Endothelial cell of umbilical vein (primary cell): ENCODE measurements around the gene CRELD2. TPM values are rescaled to one million over a fixed set of nuclear protein-coding genes. Genes with fewer than 3 reads are reported as not detected.

Experiments used
- BruUV-seq: library from RNA; stranded (reverse); fragments of 400-500 nt; replicated peaks from 2 replicates; lab custom pipeline; 2021; lab: Mats Ljungman, UMichigan
- CTCF ChIA-PET: fragments of 300-600, 350-600 bp; sonication (Branson Sonifier 250); formaldehyde crosslinking; loops from one replicate; lab custom pipeline; 2021; ENCODE audit warnings: antibody characterized with exemption, inconsistent platforms; lab: Charles Lee
- POLR2A ChIA-PET: fragments of 300-600, 350-600 bp; sonication (Branson Sonifier 250); formaldehyde crosslinking; loops from one replicate; lab custom pipeline; 2021; ENCODE audit warnings: antibody characterized with exemption, inconsistent platforms; lab: Charles Lee
- DNase-seq: peaks from one replicate; pipeline ENCODE4 v3.0.0-alpha.2; 2011; ENCODE audit warnings: low read depth, low spot score
- FAIRE-seq: peaks from 2 replicates; lab custom pipeline; 2011; peaks lifted over from hg19 to GRCh38; lab: Jason Lieb, UNC
- H2AFZ ChIP-seq: 2 replicates; pipeline ENCODE4 v1.6.0; 2012; ENCODE audit warnings: low read depth, low read length, control low read depth, inconsistent platforms
- H3K27ac ChIP-seq: 2 replicates; pipeline ENCODE4 v1.5.1; 2011; ENCODE audit warnings: low read depth, mild to moderate bottlenecking, control low read depth, low read length, moderate library complexity; ENCODE audit not compliant: insufficient read depth
- H3K27me3 ChIP-seq, 2 experiments: 2 replicates each; pipeline versions ENCODE4 v1.6.0 to v1.6.1; 2011; ENCODE audit warnings: low read length in 2 of 2, mixed read lengths in 1 of 2; ENCODE audit not compliant: control insufficient read depth in 2 of 2, insufficient read depth in 2 of 2
- H3K36me3 ChIP-seq, 2 experiments: 2 replicates in 1 of 2; 3 replicates in 1 of 2; pipeline ENCODE4 v1.5.1; 2011; ENCODE audit warnings: low read length in 2 of 2, mild to moderate bottlenecking in 1 of 2, moderate library complexity in 1 of 2; ENCODE audit not compliant: control insufficient read depth in 2 of 2, insufficient read depth in 2 of 2; ENCODE audit errors: extremely low read depth in 1 of 2
- H3K4me1 ChIP-seq: 3 replicates; pipeline ENCODE4 v1.5.1; 2011; ENCODE audit warnings: mild to moderate bottlenecking, low read length; ENCODE audit not compliant: control insufficient read depth, insufficient read depth; ENCODE audit errors: extremely low read depth
- H3K4me2 ChIP-seq: 2 replicates; pipeline ENCODE4 v1.6.1; 2011; ENCODE audit warnings: low read length, control low read depth, mixed read lengths; ENCODE audit not compliant: insufficient read depth
- H3K4me3 ChIP-seq, 3 experiments: fragments of 200-600 bp in 1 of 3; sonication (generic), shearing (Covaris generic) in 1 of 3; replicated peaks in 1 of 3; 2 replicates each; pipeline ENCODE4 v1.5.1; 2011 to 2016; ENCODE audit warnings: control low read depth in 3 of 3, low read length in 3 of 3, mild to moderate bottlenecking in 2 of 3, inconsistent platforms in 1 of 3, low read depth in 1 of 3, moderate library complexity in 1 of 3; ENCODE audit not compliant: insufficient read depth in 1 of 3
- H3K79me2 ChIP-seq: 2 replicates; pipeline ENCODE4 v1.6.0; 2012; ENCODE audit warnings: low read length, inconsistent platforms; ENCODE audit not compliant: control insufficient read depth, insufficient read depth
- H3K9ac ChIP-seq: replicated peaks from 2 replicates; pipeline ENCODE3; 2011; ENCODE audit warnings: low read length, control low read depth; ENCODE audit not compliant: insufficient read depth; ENCODE audit errors: extremely low read depth
- H3K9me1 ChIP-seq: replicated peaks from 3 replicates; pipeline ENCODE4 v1.6.0; 2011; ENCODE audit warnings: mild to moderate bottlenecking, low read length; ENCODE audit not compliant: control insufficient read depth, insufficient read depth; ENCODE audit errors: extremely low read depth
- H3K9me3 ChIP-seq: replicated peaks from 2 replicates; pipeline ENCODE4 v1.5.1; 2012; ENCODE audit warnings: low read length, inconsistent platforms; ENCODE audit not compliant: control insufficient read depth, insufficient read depth
- H4K20me1 ChIP-seq: replicated peaks from 2 replicates; pipeline ENCODE3; 2011; ENCODE audit warnings: mild to moderate bottlenecking, low read length; ENCODE audit not compliant: control insufficient read depth, insufficient read depth; ENCODE audit errors: extremely low read depth
- EZH2 ChIP-seq: IDR thresholded peaks from 2 replicates; pipeline ENCODE4 v1.6.1; 2012; ENCODE audit warnings: borderline replicate concordance, low read depth, mild to moderate bottlenecking, moderate library complexity, low read length, inconsistent platforms; ENCODE audit not compliant: severe bottlenecking
- FOS ChIP-seq: IDR thresholded peaks from 2 replicates; pipeline ENCODE4 v1.6.1; 2011; ENCODE audit warnings: mild to moderate bottlenecking, low read length, moderate library complexity, borderline replicate concordance; ENCODE audit not compliant: insufficient read depth
- GATA2 ChIP-seq: IDR thresholded peaks from 2 replicates; pipeline ENCODE4 v1.7.0; 2011; ENCODE audit warnings: low read depth, mild to moderate bottlenecking, moderate library complexity, mixed read lengths, low read length; ENCODE audit not compliant: insufficient read length, insufficient read depth
- JUN ChIP-seq: IDR thresholded peaks from 2 replicates; pipeline ENCODE4 v1.6.1; 2011; ENCODE audit warnings: borderline replicate concordance, low read depth; ENCODE audit not compliant: insufficient read length, insufficient read depth
- MYC ChIP-seq: IDR thresholded peaks from one replicate; pipeline ENCODE4 v1.6.1; 2011; ENCODE audit warnings: mild to moderate bottlenecking, low read depth, low read length
- POLR2A ChIP-seq: IDR thresholded peaks from 2 replicates; pipeline ENCODE4 v1.6.1; 2012; ENCODE audit warnings: low read depth, mild to moderate bottlenecking, control low read depth, low read length
- POLR2AphosphoS5 ChIP-seq: IDR thresholded peaks from 2 replicates; pipeline ENCODE4 v1.6.1; 2012; ENCODE audit warnings: low read depth, mild to moderate bottlenecking, control low read depth, low read length, moderate library complexity; ENCODE audit not compliant: insufficient read depth
- dilution Hi-C: fragments of 300-500 bp; cut with MboI; formaldehyde crosslinking; loops from one replicate; pipeline ENCODE4 v1.15.0; 2019; ENCODE audit warnings: low sequenced_read_pairs; ENCODE audit not compliant: extremely low pct_ligation_motif_present
- intact Hi-C: fragments of 100-400 bp; cut with micrococcal nuclease; formaldehyde crosslinking; loops from one replicate; pipeline ENCODE4 v1.10.0; 2022
- polyA plus RNA-seq, 4 experiments: library from polyadenylated mRNA; depleted of rRNA in 3 of 4; stranded (reverse) in 3 of 4; unstranded in 1 of 4; fragments of >200 nt; gene quantifications; 2 replicates each; pipeline versions ENCODE4 v1.2.1 to v1.2.3, GENCODE V29; 2011 to 2012; ENCODE audit warnings: missing spikeins in 1 of 4
- total RNA-seq: library from RNA; stranded (reverse); gene quantifications from 2 replicates; pipeline ENCODE4 v1.2.3, GENCODE V29; 2021
- TF ChIP-seq, protein P1 (sequence below), 2 donors: IDR thresholded peaks; 1 replicate in 1 of 2; 2 replicates in 1 of 2; pipeline ENCODE4 v1.5.1; 2011; ENCODE audit warnings: low read length in 2 of 2, mild to moderate bottlenecking in 2 of 2, moderate library complexity in 2 of 2, control low read depth in 1 of 2, inconsistent platforms in 1 of 2, low read depth in 1 of 2; ENCODE audit not compliant: insufficient read depth in 1 of 2; ENCODE audit errors: extremely low read depth in 1 of 2
- TF ChIP-seq, protein P2 (sequence below): IDR thresholded peaks from 2 replicates; pipeline ENCODE4 v1.6.1; 2011; ENCODE audit not compliant: insufficient read depth, insufficient read length

Gene CRELD2
- total and polyA plus RNA-seq, 2 donors (not counting 3 experiments of a cell fraction or from before 2014, with no cell fraction given), result 71.0 to 86.3 TPM

DNA sequence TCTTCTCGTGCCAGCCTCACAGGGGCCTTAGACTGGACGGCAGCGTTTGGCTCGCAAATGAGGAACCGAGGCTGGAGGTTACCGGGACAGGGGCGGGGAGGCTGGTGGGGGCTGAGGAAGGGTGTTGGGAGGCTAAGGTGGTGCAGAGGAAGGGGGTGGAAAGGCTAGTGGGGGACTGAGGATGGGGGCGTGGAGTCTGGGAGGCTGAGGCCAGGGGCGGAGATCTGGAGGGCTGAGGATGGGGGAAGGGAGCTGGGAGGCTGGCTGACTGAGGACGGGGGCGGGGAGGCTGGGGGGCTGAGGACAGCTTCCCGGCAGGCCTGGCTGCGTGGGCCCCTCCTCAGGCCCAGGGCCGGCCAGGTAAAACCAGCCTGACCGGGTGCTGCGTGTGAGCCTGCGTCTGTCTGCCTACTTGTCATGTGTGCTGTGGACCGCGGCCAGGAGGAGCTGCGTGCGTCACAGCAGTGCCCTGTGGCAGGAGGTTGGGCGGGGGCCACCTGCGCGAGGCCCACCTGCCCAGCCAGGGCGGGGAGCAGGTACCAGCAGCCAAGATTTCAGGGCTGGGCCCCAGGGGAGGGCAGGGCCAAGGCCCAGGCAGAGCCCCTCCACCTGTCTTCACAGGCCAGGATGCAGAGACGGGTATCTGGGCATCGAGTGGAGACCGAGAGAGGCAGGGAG, 32.7 kb downstream of the CRELD2 start:
- FAIRE-seq, result no peak

More for the DNA sequence above, 32.7 kb downstream of the CRELD2 start:
- H3K9me3 ChIP-seq, result no peaks in the 10 kb centered on the region
- H3K9me1 ChIP-seq, result no peaks in the 10 kb centered on the region
- H3K79me2 ChIP-seq, result no peaks in the 10 kb centered on the region
- no TSS peak for BruUV-seq
- ChIA-PET CTCF (interaction anchor here (1.3 to 1.5 kb wide), 3 partner anchors 9 to 20 kb away, joined by 3 to 5 read pairs (median 4); partner anchors contain the start of gene PIM3), POLR2A (no interaction called here)
- dilution Hi-C loops, result no loop called here
- H4K20me1 ChIP-seq, result no peaks in the 10 kb centered on the region
- intact Hi-C loops, result no loop called here
- peaks cover 10% of the 10 kb centered on the region for H3K4me1 ChIP-seq
- DNase-seq, result no peak
- no peak overlapping the region for H3K27ac ChIP-seq
- no peak overlapping the region for H3K9ac ChIP-seq
- no peaks in the 10 kb centered on the region for H3K36me3 ChIP-seq
- no peak overlapping the region for H2AFZ ChIP-seq
- TF ChIP-seq EZH2 (no peak), JUN (no peak), FOS (no peak), POLR2AphosphoS5 (no peak), MYC (no peak), GATA2 (no peak), POLR2A (no peak)
- TF ChIP-seq, protein P1, sequence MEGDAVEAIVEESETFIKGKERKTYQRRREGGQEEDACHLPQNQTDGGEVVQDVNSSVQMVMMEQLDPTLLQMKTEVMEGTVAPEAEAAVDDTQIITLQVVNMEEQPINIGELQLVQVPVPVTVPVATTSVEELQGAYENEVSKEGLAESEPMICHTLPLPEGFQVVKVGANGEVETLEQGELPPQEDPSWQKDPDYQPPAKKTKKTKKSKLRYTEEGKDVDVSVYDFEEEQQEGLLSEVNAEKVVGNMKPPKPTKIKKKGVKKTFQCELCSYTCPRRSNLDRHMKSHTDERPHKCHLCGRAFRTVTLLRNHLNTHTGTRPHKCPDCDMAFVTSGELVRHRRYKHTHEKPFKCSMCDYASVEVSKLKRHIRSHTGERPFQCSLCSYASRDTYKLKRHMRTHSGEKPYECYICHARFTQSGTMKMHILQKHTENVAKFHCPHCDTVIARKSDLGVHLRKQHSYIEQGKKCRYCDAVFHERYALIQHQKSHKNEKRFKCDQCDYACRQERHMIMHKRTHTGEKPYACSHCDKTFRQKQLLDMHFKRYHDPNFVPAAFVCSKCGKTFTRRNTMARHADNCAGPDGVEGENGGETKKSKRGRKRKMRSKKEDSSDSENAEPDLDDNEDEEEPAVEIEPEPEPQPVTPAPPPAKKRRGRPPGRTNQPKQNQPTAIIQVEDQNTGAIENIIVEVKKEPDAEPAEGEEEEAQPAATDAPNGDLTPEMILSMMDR (IDR thresholded peaks at IDR 0.05; ENCODE audit: extremely low read depth in 1 of 2, insufficient read depth in 1 of 2, low read depth in 1 of 2, low read length in 2 of 2), result no peak
- TF ChIP-seq, protein P2, sequence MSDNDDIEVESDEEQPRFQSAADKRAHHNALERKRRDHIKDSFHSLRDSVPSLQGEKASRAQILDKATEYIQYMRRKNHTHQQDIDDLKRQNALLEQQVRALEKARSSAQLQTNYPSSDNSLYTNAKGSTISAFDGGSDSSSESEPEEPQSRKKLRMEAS, result no peak
- no peaks in the 10 kb centered on the region for H3K27me3 ChIP-seq
- no peak overlapping the region for H3K4me2 ChIP-seq
- H3K4me3 ChIP-seq, result no peak overlapping the region
